ENCODE data around the gene PRKAG2.

The PRKAG2 gene

GRCh38 chr7:151719897-151720242, 157.0 kb downstream of the PRKAG2 start:
- no peak for DNase-seq

GRCh38 chr7:151719031-151719896, 157.7 kb downstream of the PRKAG2 start:
- no peak for DNase-seq

GRCh38 chr7:151717918-151718317, 159.0 kb downstream of the PRKAG2 start:
- DNase-seq, result no peak

- DNase-seq, result no peak
Observed at GRCh38 chr7:151717415-151717814, 159.5 kb downstream of the PRKAG2 start.

GRCh38 chr7:151716323-151716722, 160.6 kb downstream of the PRKAG2 start:
- no peak for DNase-seq

- DNase-seq, result no peak
Observed at GRCh38 chr7:151715666-151716315, 161.1 kb downstream of the PRKAG2 start.

GRCh38 chr7:151714201-151714600, 162.7 kb downstream of the PRKAG2 start:
- DNase-seq, result no peak

- DNase-seq, result no peak
Observed at GRCh38 chr7:151712810-151713125, 164.1 kb downstream of the PRKAG2 start.

- DNase-seq, result peak; percentile 4
Observed at GRCh38 chr7:151711906-151712809, 164.8 kb downstream of the PRKAG2 start.

GRCh38 chr7:151711435-151711872, 165.5 kb downstream of the PRKAG2 start:
- no peak for DNase-seq

- DNase-seq, result no peak
Observed at GRCh38 chr7:151710646-151711434, 166.1 kb downstream of the PRKAG2 start.

- no peak for DNase-seq
Observed at GRCh38 chr7:151710121-151710640, 166.7 kb downstream of the PRKAG2 start.

GRCh38 chr7:151709141-151710038, 167.5 kb downstream of the PRKAG2 start:
- DNase-seq, result no peak

- DNase-seq, result no peak
Observed at GRCh38 chr7:151708610-151709009, 168.3 kb downstream of the PRKAG2 start.

GRCh38 chr7:151707757-151708156, 169.2 kb downstream of the PRKAG2 start:
- DNase-seq, result no peak

- DNase-seq, result no peak
Observed at GRCh38 chr7:151707105-151707469, 169.8 kb downstream of the PRKAG2 start.

- no peak for DNase-seq
Observed at GRCh38 chr7:151706277-151707104, 170.4 kb downstream of the PRKAG2 start.

- DNase-seq, result no peak
Observed at GRCh38 chr7:151705636-151706276, 171.2 kb downstream of the PRKAG2 start.

- DNase-seq, result no peak
Observed at GRCh38 chr7:151704960-151705635, 171.8 kb downstream of the PRKAG2 start.
